Measurements from ENCODE around the gene SRRD.

SRRD gene

DNA sequence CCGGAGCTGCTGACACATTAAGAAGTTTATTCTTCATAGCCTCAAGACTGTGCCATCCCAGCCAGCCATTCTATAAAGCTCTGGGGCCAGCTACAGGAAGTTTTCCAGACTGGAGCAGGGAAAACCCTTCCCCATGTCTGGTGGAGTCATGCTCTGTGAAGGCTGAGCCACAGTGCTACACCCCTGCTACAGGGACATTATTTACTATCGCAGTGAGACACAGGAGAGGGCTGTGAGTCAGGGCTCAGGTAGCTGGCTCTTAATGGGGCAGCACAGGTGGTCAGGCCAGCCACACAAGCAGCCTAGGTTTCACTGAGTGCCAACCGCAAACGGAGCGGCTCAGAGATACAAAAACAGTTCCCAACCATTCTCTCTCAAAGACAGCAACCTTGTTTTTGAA lies 12.2 kb upstream of the SRRD start:
- H3K4me1 ChIP-seq (ENCODE audit: insufficient read depth, low read length), result peaks cover 6% of the 10 kb centered on the region; the same call in 1 of the 2 replicates
- no peak overlapping the region for H3K27ac ChIP-seq (ENCODE audit: low read length)
- no peaks in the 10 kb centered on the region; the same call in 1 of the 2 replicates for H4K20me1 ChIP-seq (ENCODE audit: insufficient read depth, low read length)
- H2AFZ ChIP-seq (ENCODE audit: low read depth, low read length), result no peak overlapping the region
- H3K27me3 ChIP-seq (ENCODE audit: insufficient read depth, low read length, poor library complexity), result no peaks in the 10 kb centered on the region
- no peak overlapping the region for H3K4me2 ChIP-seq (ENCODE audit: insufficient read depth, low read length)
- H3K4me3 ChIP-seq (ENCODE audit: low read depth in 1 of 2, low read length in 2 of 2), result no peak overlapping the region
- DNase-seq (no peak), ATAC-seq (ENCODE audit: insufficient read depth, low read depth) (no peak)
- H3K9ac ChIP-seq (ENCODE audit: low read depth, low read length), result no peak overlapping the region
- peaks cover 29% of the 10 kb centered on the region for H3K79me2 ChIP-seq (ENCODE audit: insufficient read depth, low read length)
- H3K36me3 ChIP-seq (ENCODE audit: insufficient read depth, low read length), result peaks cover 95% of the 10 kb centered on the region
- no peaks in the 10 kb centered on the region for H3K9me3 ChIP-seq (ENCODE audit: insufficient read depth, low read length, severe bottlenecking)
- TF ChIP-seq CTCF (IDR thresholded peaks at IDR 0.05; ENCODE audit: borderline replicate concordance, extremely low read depth, low read length, poor library complexity, severe bottlenecking) (no peak), EZH2 (IDR thresholded peaks at IDR 0.05; ENCODE audit: borderline replicate concordance, low read depth, low read length, severe bottlenecking) (no peak)

DNA sequence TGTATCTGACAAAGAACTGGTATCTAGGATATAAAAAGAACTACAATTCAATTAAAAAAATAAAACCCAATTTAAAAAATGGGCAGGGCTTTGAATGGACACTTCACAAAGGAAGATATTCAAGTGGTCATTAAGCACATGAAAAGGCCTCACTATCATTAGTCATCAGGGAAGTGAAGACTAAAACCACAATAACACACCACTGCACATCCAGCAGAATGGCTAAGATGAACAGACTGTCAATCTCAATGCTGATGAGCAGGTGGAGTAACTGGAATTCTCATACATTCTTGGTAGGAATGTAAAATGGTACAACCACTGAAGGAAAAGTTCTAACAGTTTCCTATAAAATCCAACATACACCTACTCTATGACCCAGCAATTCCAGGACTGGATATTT lies 9.0 kb upstream of the SRRD start:
- Histone ChIP-seq H4K20me1 (ENCODE audit: insufficient read depth, low read length) (no peaks in the 10 kb centered on the region; the same call in 1 of the 2 replicates), H2AFZ (ENCODE audit: low read depth, low read length) (no peak overlapping the region), H3K4me3 (ENCODE audit: low read depth in 1 of 2, low read length in 2 of 2) (no peak overlapping the region), H3K36me3 (ENCODE audit: insufficient read depth, low read length) (peaks cover 84% of the 10 kb centered on the region), H3K9ac (ENCODE audit: low read depth, low read length) (no peak overlapping the region), H3K4me1 (ENCODE audit: insufficient read depth, low read length) (peaks cover 37% of the 10 kb centered on the region), H3K9me3 (ENCODE audit: insufficient read depth, low read length, severe bottlenecking) (no peaks in the 10 kb centered on the region), H3K27me3 (ENCODE audit: insufficient read depth, low read length, poor library complexity) (no peaks in the 10 kb centered on the region), H3K4me2 (ENCODE audit: insufficient read depth, low read length) (peak overlapping the region; percentile 8; the same call in 1 of the 2 replicates), H3K27ac (ENCODE audit: low read length) (no peak overlapping the region), H3K79me2 (ENCODE audit: insufficient read depth, low read length) (peaks cover 60% of the 10 kb centered on the region)
- ATAC-seq (ENCODE audit: insufficient read depth, low read depth), result no peak
- no peak for TF ChIP-seq CTCF (IDR thresholded peaks at IDR 0.05; ENCODE audit: borderline replicate concordance, extremely low read depth, low read length, poor library complexity, severe bottlenecking)
- no peak for TF ChIP-seq EZH2 (IDR thresholded peaks at IDR 0.05; ENCODE audit: borderline replicate concordance, low read depth, low read length, severe bottlenecking)
- no peak for DNase-seq

DNA sequence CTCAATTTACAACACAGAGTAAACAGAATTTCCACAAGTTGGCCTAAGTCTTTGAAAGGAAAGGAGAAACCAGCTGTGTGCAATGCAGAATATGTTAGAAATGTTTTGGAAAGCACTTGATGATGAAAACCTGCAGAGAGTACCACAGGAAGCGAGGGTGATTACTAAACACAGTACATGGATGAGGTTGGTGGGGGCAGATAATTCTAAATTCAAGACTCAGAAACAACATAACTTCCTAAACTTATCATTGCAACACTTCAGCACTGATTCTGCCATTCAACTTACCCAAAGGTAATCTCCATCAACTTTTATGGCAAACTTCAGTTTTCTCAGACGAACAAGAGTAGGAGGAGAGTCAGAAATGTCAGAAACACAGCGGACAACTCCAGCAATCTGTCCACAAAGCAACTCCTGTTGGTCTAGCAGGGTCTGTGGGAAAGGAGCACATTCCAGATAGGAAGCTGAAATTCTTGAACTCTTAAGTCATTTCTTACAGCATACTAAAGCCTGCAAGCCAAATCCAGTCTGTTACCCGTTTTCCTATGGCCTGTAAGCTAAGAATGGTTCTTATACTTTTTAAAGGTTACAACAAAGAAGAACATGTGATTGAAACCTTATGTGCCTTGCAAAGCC lies 6.9 kb upstream of the SRRD start:
- peaks cover 59% of the 10 kb centered on the region for H3K4me1 ChIP-seq (ENCODE audit: insufficient read depth, low read length)
- peak overlapping the region; percentile 41; the same call in 1 of the 2 replicates for H3K27ac ChIP-seq (ENCODE audit: low read length)
- H3K79me2 ChIP-seq (ENCODE audit: insufficient read depth, low read length), result peaks cover 82% of the 10 kb centered on the region
- H3K36me3 ChIP-seq (ENCODE audit: insufficient read depth, low read length), result peaks cover 76% of the 10 kb centered on the region
- H3K9ac ChIP-seq (ENCODE audit: low read depth, low read length), result no peak overlapping the region
- H4K20me1 ChIP-seq (ENCODE audit: insufficient read depth, low read length), result no peaks in the 10 kb centered on the region
- no peak overlapping the region for H3K4me3 ChIP-seq (ENCODE audit: low read depth in 1 of 2, low read length in 2 of 2)
- ATAC-seq (ENCODE audit: insufficient read depth, low read depth) (no peak), DNase-seq (no peak)
- H3K27me3 ChIP-seq (ENCODE audit: insufficient read depth, low read length, poor library complexity), result no peaks in the 10 kb centered on the region
- no peaks in the 10 kb centered on the region for H3K9me3 ChIP-seq (ENCODE audit: insufficient read depth, low read length, severe bottlenecking)
- TF ChIP-seq EZH2 (IDR thresholded peaks at IDR 0.05; ENCODE audit: borderline replicate concordance, low read depth, low read length, severe bottlenecking) (no peak), CTCF (IDR thresholded peaks at IDR 0.05; ENCODE audit: borderline replicate concordance, extremely low read depth, low read length, poor library complexity, severe bottlenecking) (no peak)
- H2AFZ ChIP-seq (ENCODE audit: low read depth, low read length), result no peak overlapping the region
- H3K4me2 ChIP-seq (ENCODE audit: insufficient read depth, low read length), result peak overlapping the region; percentile 90; the same call in 1 of the 2 replicates
